Loucy (cell line): Measurements from ENCODE around the gene IFNA17.

ENCODE experiments used
- H2AFZ ChIP-seq: fragments of 200-600 bp; sonication (generic); 2 replicates; pipeline ENCODE4 v1.6.0; 2016; ENCODE audit warnings: antibody characterized with exemption, mild to moderate bottlenecking, low read length, moderate library complexity
- H3F3A ChIP-seq: fragments of 200-600 bp; 2 replicates; pipeline ENCODE4 v1.6.0; 2016; ENCODE audit warnings: antibody characterized with exemption, low read depth, mild to moderate bottlenecking
- H3K27me3 ChIP-seq: fragments of 200-600 bp; sonication (generic); 2 replicates; pipeline ENCODE4 v1.6.1; 2014; ENCODE audit warnings: low read length, mild to moderate bottlenecking; ENCODE audit not compliant: insufficient read depth, poor library complexity, severe bottlenecking
- H3K36me3 ChIP-seq: fragments of 200-600 bp; sonication (generic); 2 replicates; pipeline ENCODE4 v1.6.1; 2016; ENCODE audit warnings: low read length; ENCODE audit not compliant: insufficient read depth
- H3K4me1 ChIP-seq: fragments of 200-600 bp; sonication (generic); 2 replicates; pipeline ENCODE4 v1.5.1; 2014; ENCODE audit warnings: low read length, mild to moderate bottlenecking; ENCODE audit not compliant: insufficient read depth, poor library complexity, severe bottlenecking
- H3K4me2 ChIP-seq: fragments of 200-600 bp; sonication (generic); 2 replicates; pipeline ENCODE4 v1.6.0; 2014; ENCODE audit warnings: antibody characterized with exemption, low read length, low read depth, mild to moderate bottlenecking; ENCODE audit not compliant: poor library complexity, severe bottlenecking
- H3K4me3 ChIP-seq: fragments of 200-600 bp; sonication (generic); 2 replicates; pipeline ENCODE4 v1.5.1; 2014; ENCODE audit warnings: low read length, mild to moderate bottlenecking, mixed read lengths; ENCODE audit not compliant: poor library complexity, severe bottlenecking
- H3K79me2 ChIP-seq: fragments of 200-600 bp; sonication (generic); 2 replicates; pipeline ENCODE4 v1.6.1; 2014; ENCODE audit warnings: low read length; ENCODE audit not compliant: insufficient read depth
- H3K9ac ChIP-seq: fragments of 200-600 bp; sonication (generic); 2 replicates; pipeline ENCODE4 v1.6.0; 2014; ENCODE audit warnings: mild to moderate bottlenecking, low read depth, low read length, moderate library complexity; ENCODE audit not compliant: poor library complexity, severe bottlenecking
- H3K9me2 ChIP-seq: fragments of 200-600 bp; sonication (generic); replicated peaks from 2 replicates; pipeline ENCODE4 v1.6.1; 2016; ENCODE audit warnings: low read depth, low read length, mixed read lengths
- H3K9me3 ChIP-seq: fragments of 200-600 bp; sonication (generic); 2 replicates; pipeline ENCODE4 v1.6.1; 2014; ENCODE audit warnings: mild to moderate bottlenecking, antibody characterized with exemption, low read length, low read depth; ENCODE audit not compliant: insufficient read depth
- H4K20me1 ChIP-seq: fragments of 200-600 bp; sonication (generic); 2 replicates; pipeline ENCODE4 v1.6.0; 2014; ENCODE audit warnings: antibody characterized with exemption, low read length, mild to moderate bottlenecking; ENCODE audit not compliant: insufficient read depth, poor library complexity, severe bottlenecking
- EZH2phosphoT487 ChIP-seq: fragments of 200-600 bp; IDR thresholded peaks from 2 replicates; pipeline ENCODE4 v1.6.1; 2018; ENCODE audit warnings: antibody characterized with exemption, mild to moderate bottlenecking, moderate library complexity, borderline replicate concordance
- TF ChIP-seq, protein P1 (sequence below): fragments of 200-600 bp; sonication (generic); conservative IDR thresholded peaks from 2 replicates; pipeline ENCODE4 v1.5.1; 2014; ENCODE audit warnings: mild to moderate bottlenecking, antibody characterized with exemption, low read length

Gene IFNA17

DNA sequence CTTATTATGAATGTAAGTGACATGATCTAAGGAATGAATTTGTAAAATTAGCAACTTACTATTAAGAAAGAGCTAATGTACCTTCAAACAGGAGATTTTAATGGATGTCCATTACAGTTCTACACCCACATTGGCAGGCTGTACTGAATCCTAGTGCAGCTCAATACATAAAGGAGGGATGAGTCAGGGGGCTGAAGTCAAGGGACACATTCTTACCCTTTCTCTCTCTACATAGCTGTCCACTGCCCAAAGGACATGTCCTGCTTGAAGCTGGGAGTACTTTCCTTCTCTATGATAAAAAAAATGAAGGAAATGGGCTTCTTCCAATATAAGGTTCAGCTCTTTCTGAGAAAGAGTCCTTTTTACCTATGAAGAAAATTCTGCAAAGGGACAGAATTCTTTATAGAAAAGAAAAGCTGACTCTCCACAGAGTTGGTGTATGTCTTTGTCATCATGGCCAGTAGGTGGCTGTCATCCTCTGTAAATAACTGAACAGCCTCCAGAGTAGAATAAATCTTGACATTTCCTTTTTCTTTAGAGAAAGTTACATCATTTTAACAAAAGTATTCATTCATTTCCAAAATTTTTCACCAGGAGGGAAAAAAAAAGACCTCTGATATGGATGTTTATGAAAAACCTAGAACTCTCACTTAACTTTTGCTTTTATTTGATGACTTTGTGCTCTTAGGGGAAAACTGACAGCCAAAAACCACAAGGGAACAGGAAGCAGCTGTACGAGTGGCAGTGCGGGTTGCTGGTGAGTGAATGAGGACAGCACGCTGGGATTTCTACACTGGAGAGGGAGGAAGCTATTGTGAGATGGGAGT, 24.9 kb upstream of the IFNA17 start:
- Histone ChIP-seq H3K79me2 (no peaks in the 10 kb centered on the region), H3K9me2 (no peaks in the 10 kb centered on the region), H3K9me3 (no peaks in the 10 kb centered on the region), H3K4me2 (peak overlapping the region; percentile 60), H4K20me1 (no peaks in the 10 kb centered on the region), H3F3A (no peaks in the 10 kb centered on the region), H3K9ac (no peak overlapping the region), H3K36me3 (no peaks in the 10 kb centered on the region), H3K27me3 (no peaks in the 10 kb centered on the region), H3K4me1 (peaks cover 26% of the 10 kb centered on the region), H2AFZ (peak overlapping the region; percentile 60), H3K4me3 (peak overlapping the region; percentile 57)
- TF ChIP-seq, protein P1, sequence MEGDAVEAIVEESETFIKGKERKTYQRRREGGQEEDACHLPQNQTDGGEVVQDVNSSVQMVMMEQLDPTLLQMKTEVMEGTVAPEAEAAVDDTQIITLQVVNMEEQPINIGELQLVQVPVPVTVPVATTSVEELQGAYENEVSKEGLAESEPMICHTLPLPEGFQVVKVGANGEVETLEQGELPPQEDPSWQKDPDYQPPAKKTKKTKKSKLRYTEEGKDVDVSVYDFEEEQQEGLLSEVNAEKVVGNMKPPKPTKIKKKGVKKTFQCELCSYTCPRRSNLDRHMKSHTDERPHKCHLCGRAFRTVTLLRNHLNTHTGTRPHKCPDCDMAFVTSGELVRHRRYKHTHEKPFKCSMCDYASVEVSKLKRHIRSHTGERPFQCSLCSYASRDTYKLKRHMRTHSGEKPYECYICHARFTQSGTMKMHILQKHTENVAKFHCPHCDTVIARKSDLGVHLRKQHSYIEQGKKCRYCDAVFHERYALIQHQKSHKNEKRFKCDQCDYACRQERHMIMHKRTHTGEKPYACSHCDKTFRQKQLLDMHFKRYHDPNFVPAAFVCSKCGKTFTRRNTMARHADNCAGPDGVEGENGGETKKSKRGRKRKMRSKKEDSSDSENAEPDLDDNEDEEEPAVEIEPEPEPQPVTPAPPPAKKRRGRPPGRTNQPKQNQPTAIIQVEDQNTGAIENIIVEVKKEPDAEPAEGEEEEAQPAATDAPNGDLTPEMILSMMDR, result peak; percentile 89
- no peak for TF ChIP-seq EZH2phosphoT487

DNA sequence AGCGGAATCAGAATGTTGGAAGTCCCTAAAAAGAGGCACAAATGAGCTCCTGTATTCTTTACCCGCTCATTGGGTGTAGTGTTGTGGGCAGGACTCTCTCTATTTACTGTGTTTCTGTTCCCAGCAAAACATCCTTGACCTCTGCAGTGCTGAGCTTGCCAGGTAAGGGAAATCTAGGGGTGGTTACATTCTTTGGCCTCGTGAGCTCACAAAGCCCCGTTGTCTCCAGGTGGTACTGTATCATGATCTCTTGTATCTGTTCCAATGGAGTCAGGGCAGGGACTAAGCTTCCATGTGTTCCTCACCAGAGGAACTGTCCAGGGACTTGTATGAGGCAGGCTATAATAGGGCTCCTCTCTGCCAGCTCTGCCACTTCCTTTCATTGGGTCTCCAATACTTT, 23.6 kb upstream of the IFNA17 start:
- no peaks in the 10 kb centered on the region for H3K79me2 ChIP-seq
- TF ChIP-seq, protein P1, result no peak
- TF ChIP-seq EZH2phosphoT487, result no peak
- H2AFZ ChIP-seq, result peak overlapping the region; percentile 38; the same call in 1 of the 2 replicates
- H3K9me3 ChIP-seq, result no peaks in the 10 kb centered on the region
- H4K20me1 ChIP-seq, result no peaks in the 10 kb centered on the region
- H3K4me2 ChIP-seq, result no peak overlapping the region
- H3K4me1 ChIP-seq, result peaks cover 26% of the 10 kb centered on the region
- no peaks in the 10 kb centered on the region for H3K9me2 ChIP-seq
- no peaks in the 10 kb centered on the region for H3F3A ChIP-seq
- H3K27me3 ChIP-seq, result no peaks in the 10 kb centered on the region
- H3K36me3 ChIP-seq, result no peaks in the 10 kb centered on the region
- no peak overlapping the region for H3K4me3 ChIP-seq
- no peak overlapping the region for H3K9ac ChIP-seq

DNA sequence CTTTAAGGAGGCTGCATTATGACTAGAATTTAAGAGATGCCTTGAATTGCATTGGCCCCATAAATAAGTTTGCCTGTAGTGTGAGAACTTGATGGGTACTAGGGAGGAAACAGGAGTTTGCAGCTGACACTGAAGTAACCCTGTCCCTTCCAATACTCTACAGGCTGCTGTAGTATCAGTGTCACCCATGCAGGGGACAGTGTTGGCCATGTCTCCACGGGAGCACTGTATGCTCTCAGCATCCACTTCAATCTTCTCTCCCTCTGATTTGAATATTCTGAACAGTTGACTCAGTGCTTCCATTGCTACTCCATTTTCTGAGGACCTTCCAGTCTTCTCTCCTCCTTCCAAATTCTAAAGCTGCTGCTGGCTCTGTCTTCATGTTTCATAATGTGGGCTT, 23.2 kb upstream of the IFNA17 start:
- Histone ChIP-seq H3K9ac (no peak overlapping the region), H3K36me3 (no peaks in the 10 kb centered on the region), H4K20me1 (no peaks in the 10 kb centered on the region), H3K27me3 (no peaks in the 10 kb centered on the region), H3K9me3 (no peaks in the 10 kb centered on the region), H3K4me2 (no peak overlapping the region), H3K79me2 (no peaks in the 10 kb centered on the region), H3K9me2 (no peaks in the 10 kb centered on the region), H3K4me3 (no peak overlapping the region), H3F3A (no peaks in the 10 kb centered on the region), H3K4me1 (peaks cover 24% of the 10 kb centered on the region), H2AFZ (peak overlapping the region; percentile 38; the same call in 1 of the 2 replicates)
- TF ChIP-seq, protein P1, result peak; percentile 47
- no peak for TF ChIP-seq EZH2phosphoT487
